Peyer's patch (tissue), 4 donors: Measurements from ENCODE around the gene MVK.

Experiments used
- POLR2A ChIP-seq, 2 donors: fragments of 450-650 bp; IDR thresholded peaks; one replicate each; pipeline ENCODE4 v1.5.1; 2017; ENCODE audit warnings: antibody characterized with exemption in 2 of 2, mild to moderate bottlenecking in 2 of 2, moderate library complexity in 2 of 2
- TF ChIP-seq, protein P1 (sequence below), 6 experiments: fragments of 450-650 bp in 4 of 6; fragments of 200-600 bp in 2 of 6; sonication (generic) in 1 of 6; IDR thresholded peaks; one replicate each; pipeline ENCODE4 v1.5.1; 2017 to 2019; ENCODE audit warnings: antibody characterized with exemption in 6 of 6, mild to moderate bottlenecking in 3 of 6, moderate library complexity in 1 of 6

DNA sequence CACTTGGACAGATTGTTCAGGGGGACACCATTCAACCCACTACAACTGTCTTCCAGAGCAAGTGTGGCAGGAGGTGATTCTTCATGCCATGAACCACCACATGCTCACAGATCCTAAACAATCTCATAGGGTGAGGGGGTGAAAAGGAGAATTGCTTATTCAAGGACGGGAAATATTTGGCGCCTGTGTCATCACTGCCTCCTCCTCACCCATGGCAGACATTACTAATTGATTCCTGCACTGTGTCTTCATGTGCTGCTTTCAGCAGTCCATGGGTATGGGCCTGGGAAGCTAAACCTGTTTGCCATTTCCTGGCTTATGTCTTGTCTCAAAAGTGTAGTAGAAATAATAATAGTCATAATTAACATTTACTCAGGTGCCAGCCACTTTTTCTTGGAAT, 31.6 kb upstream of the MVK start:
- TF ChIP-seq POLR2A (IDR thresholded peaks at IDR 0.05) = no peak
- TF ChIP-seq, protein P1, sequence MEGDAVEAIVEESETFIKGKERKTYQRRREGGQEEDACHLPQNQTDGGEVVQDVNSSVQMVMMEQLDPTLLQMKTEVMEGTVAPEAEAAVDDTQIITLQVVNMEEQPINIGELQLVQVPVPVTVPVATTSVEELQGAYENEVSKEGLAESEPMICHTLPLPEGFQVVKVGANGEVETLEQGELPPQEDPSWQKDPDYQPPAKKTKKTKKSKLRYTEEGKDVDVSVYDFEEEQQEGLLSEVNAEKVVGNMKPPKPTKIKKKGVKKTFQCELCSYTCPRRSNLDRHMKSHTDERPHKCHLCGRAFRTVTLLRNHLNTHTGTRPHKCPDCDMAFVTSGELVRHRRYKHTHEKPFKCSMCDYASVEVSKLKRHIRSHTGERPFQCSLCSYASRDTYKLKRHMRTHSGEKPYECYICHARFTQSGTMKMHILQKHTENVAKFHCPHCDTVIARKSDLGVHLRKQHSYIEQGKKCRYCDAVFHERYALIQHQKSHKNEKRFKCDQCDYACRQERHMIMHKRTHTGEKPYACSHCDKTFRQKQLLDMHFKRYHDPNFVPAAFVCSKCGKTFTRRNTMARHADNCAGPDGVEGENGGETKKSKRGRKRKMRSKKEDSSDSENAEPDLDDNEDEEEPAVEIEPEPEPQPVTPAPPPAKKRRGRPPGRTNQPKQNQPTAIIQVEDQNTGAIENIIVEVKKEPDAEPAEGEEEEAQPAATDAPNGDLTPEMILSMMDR (IDR thresholded peaks at IDR 0.05) = no peak
